LNCAP (cell line): ENCODE data around the gene CNTN4.

Experiments
- CTCF ChIP-seq: fragments of 450-650 bp; IDR thresholded peaks from 2 replicates; pipeline ENCODE4 v1.5.1; 2017; ENCODE audit warnings: mild to moderate bottlenecking

Gene CNTN4

GRCh38 chr3:2898591-2899353 is 800.1 kb downstream of the CNTN4 start:
- TF ChIP-seq CTCF = no peak

- no peak for TF ChIP-seq CTCF
Measured at GRCh38 chr3:2904054-2904453, 805.4 kb downstream of the CNTN4 start.

- no peak for TF ChIP-seq CTCF
Measured at GRCh38 chr3:2908693-2909351, 810.2 kb downstream of the CNTN4 start.

- no peak for TF ChIP-seq CTCF
Measured at GRCh38 chr3:2910997-2911396, 812.3 kb downstream of the CNTN4 start.

- no peak for TF ChIP-seq CTCF
Measured at GRCh38 chr3:2915826-2916225, 817.2 kb downstream of the CNTN4 start.

- no peak for TF ChIP-seq CTCF
Measured at GRCh38 chr3:2920103-2920502, 821.4 kb downstream of the CNTN4 start.

GRCh38 chr3:2921452-2921851 is 822.8 kb downstream of the CNTN4 start:
- TF ChIP-seq CTCF = no peak
